Loucy (cell line): ENCODE data around the gene TP53AIP1.

Experiments used
- EZH2phosphoT487 ChIP-seq: fragments of 200-600 bp; IDR thresholded peaks from 2 replicates; pipeline ENCODE4 v1.6.1; 2018; ENCODE audit warnings: antibody characterized with exemption, mild to moderate bottlenecking, moderate library complexity, borderline replicate concordance
- TF ChIP-seq, protein P1 (sequence below): fragments of 200-600 bp; sonication (generic); conservative IDR thresholded peaks from 2 replicates; pipeline ENCODE4 v1.5.1; 2014; ENCODE audit warnings: mild to moderate bottlenecking, antibody characterized with exemption, low read length

DNA sequence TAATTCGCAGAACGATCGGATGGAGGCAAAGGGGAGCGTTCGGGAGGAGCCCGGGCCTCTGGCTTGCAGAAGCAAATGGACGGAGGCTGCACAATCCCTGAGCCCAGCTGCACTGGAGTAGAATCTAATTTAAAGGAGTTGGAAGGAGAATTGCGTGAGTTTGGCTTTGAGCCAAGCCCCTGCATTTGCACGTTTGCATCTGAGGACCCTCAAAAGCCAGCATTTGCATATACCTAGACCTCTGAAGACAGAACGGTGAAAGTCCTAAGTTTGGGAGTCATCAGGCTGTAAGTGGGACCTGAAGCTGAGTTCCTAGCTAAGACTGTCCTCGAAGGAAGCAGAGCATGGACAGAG, 15.6 kb downstream of the TP53AIP1 start:
- TF ChIP-seq, protein P1, sequence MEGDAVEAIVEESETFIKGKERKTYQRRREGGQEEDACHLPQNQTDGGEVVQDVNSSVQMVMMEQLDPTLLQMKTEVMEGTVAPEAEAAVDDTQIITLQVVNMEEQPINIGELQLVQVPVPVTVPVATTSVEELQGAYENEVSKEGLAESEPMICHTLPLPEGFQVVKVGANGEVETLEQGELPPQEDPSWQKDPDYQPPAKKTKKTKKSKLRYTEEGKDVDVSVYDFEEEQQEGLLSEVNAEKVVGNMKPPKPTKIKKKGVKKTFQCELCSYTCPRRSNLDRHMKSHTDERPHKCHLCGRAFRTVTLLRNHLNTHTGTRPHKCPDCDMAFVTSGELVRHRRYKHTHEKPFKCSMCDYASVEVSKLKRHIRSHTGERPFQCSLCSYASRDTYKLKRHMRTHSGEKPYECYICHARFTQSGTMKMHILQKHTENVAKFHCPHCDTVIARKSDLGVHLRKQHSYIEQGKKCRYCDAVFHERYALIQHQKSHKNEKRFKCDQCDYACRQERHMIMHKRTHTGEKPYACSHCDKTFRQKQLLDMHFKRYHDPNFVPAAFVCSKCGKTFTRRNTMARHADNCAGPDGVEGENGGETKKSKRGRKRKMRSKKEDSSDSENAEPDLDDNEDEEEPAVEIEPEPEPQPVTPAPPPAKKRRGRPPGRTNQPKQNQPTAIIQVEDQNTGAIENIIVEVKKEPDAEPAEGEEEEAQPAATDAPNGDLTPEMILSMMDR = no peak
- TF ChIP-seq EZH2phosphoT487 = no peak
